SK-N-DZ (cell line): ENCODE results near the gene MFRP.

Experiments
- DNase-seq: peaks from one replicate; pipeline ENCODE4 v3.0.0-alpha.2; 2015; ENCODE audit warnings: low spot score
- small RNA-seq, 2 experiments: library from RNA; depleted of rRNA; stranded (forward); fragments of <200 nt; gene quantifications; one replicate each; pipeline ENCODE3, GENCODE V24; 2014

Gene MFRP

GRCh38 chr11:119295178-119295577 lies 51.3 kb downstream of the MFRP start:
- DNase-seq: no peak

- no peak for DNase-seq
Measured at GRCh38 chr11:119293461-119293860, 53.0 kb downstream of the MFRP start.

- no peak for DNase-seq
Measured at GRCh38 chr11:119290894-119291497, 55.5 kb downstream of the MFRP start.

Small RNA genes within 50 kb of the gene (small RNA-seq; reads per million reads assigned to genes)
- gene RF01225 (0 reads per million in 2 experiments), gene RNU6-262P (0 reads per million in 2 experiments)
